T-helper 2 cell (primary cell): ENCODE measurements around the gene CERS3.

Source experiments
- DNase-seq, 5 experiments: peaks; one replicate each; pipeline versions ENCODE4 v3.0.0 to v3.0.0-alpha.2; 2012 to 2022

Gene CERS3

GRCh38 chr15:100373942-100374341 lies 154.8 kb downstream of the CERS3 start:
- no peak for DNase-seq

- DNase-seq = no peak
Observed at GRCh38 chr15:100373120-100373896, 155.4 kb downstream of the CERS3 start.

- no peak for DNase-seq
Observed at GRCh38 chr15:100372739-100373119, 156.0 kb downstream of the CERS3 start.

- DNase-seq = no peak
Observed at GRCh38 chr15:100355342-100355741, 173.4 kb downstream of the CERS3 start.

GRCh38 chr15:100353449-100353848 lies 175.3 kb downstream of the CERS3 start:
- DNase-seq = no peak

- no peak for DNase-seq
Observed at GRCh38 chr15:100350434-100351226, 178.1 kb downstream of the CERS3 start.
